GM23338 (cell line): ENCODE data around the gene IFNA17. TPM values are rescaled to one million over a fixed set of nuclear protein-coding genes. Genes with fewer than 3 reads are reported as not detected.
"Not testable (repeated sequence)": the region's sequence is repeated elsewhere in the genome, so short reads cannot be mapped to it uniquely, and the experiment has no call there.

ENCODE experiments used
- ATAC-seq: fragments of 200-7000 bp; cut with Tn5 transposase; 3 replicates; pipeline ENCODE4 v1.9.1; 2020
- DNase-seq: peaks from one replicate; pipeline ENCODE4 v3.0.0-alpha.2; 2015; ENCODE audit warnings: low spot score
- H2AFZ ChIP-seq: fragments of 200-600 bp; sonication (generic); 2 replicates; pipeline ENCODE4 v1.8.0; 2016; ENCODE audit warnings: antibody characterized with exemption, mild to moderate bottlenecking, moderate library complexity
- H3F3A ChIP-seq: fragments of 200-600 bp; sonication (generic); replicated peaks from 2 replicates; pipeline ENCODE4 v1.8.0; 2017; ENCODE audit warnings: antibody characterized with exemption, mixed run types, low read depth
- H3K27ac ChIP-seq: fragments of 200-600 bp; sonication (generic); 2 replicates; pipeline ENCODE4 v1.6.1; 2016; ENCODE audit warnings: low read depth
- H3K27me3 ChIP-seq: fragments of 200-600 bp; sonication (generic); 2 replicates; pipeline ENCODE4 v1.8.0; 2016; ENCODE audit warnings: mild to moderate bottlenecking, mixed run types, moderate library complexity; ENCODE audit not compliant: insufficient read depth
- H3K36me3 ChIP-seq: fragments of 200-600 bp; sonication (generic); 2 replicates; pipeline ENCODE4 v1.8.0; 2016; ENCODE audit warnings: mild to moderate bottlenecking; ENCODE audit not compliant: insufficient read depth
- H3K4me1 ChIP-seq: fragments of 200-600 bp; sonication (generic); 2 replicates; pipeline ENCODE4 v1.8.0; 2016; ENCODE audit warnings: mild to moderate bottlenecking, moderate library complexity; ENCODE audit not compliant: insufficient read depth
- H3K4me2 ChIP-seq: fragments of 200-600 bp; sonication (generic); 2 replicates; pipeline ENCODE4 v1.7.1; 2017; ENCODE audit warnings: mixed run types
- H3K4me3 ChIP-seq: fragments of 200-600 bp; sonication (generic); 2 replicates; pipeline ENCODE4 v1.6.1; 2016; ENCODE audit warnings: mixed run types
- H3K79me2 ChIP-seq: fragments of 200-600 bp; sonication (generic); replicated peaks from 2 replicates; pipeline ENCODE4 v1.8.0; 2017; ENCODE audit warnings: mild to moderate bottlenecking; ENCODE audit not compliant: insufficient read depth
- H3K9me2 ChIP-seq: fragments of 200-600 bp; sonication (generic); 2 replicates; pipeline ENCODE4 v1.8.0; 2017; ENCODE audit not compliant: insufficient read depth
- H4K20me1 ChIP-seq: fragments of 200-600 bp; sonication (generic); replicated peaks from 2 replicates; pipeline ENCODE4 v1.8.0; 2017; ENCODE audit warnings: mild to moderate bottlenecking; ENCODE audit not compliant: insufficient read depth
- H3K27ac Mint-ChIP-seq: 2 replicates; pipeline ENCODE4 v1.8.0; 2020; ENCODE audit warnings: inconsistent platforms, mild to moderate bottlenecking, moderate library complexity, mixed read lengths
- H3K27me3 Mint-ChIP-seq: 3 replicates; pipeline ENCODE4 v1.8.0; 2022; ENCODE audit warnings: low read depth, mild to moderate bottlenecking, moderate library complexity, mixed read lengths, inconsistent platforms; ENCODE audit not compliant: insufficient read depth, poor library complexity
- H3K36me3 Mint-ChIP-seq: 3 replicates; pipeline ENCODE4 v1.8.0; 2021; ENCODE audit warnings: low read depth, mild to moderate bottlenecking, inconsistent platforms, moderate library complexity, mixed read lengths
- H3K4me1 Mint-ChIP-seq: 3 replicates; pipeline ENCODE4 v1.8.0; 2020; ENCODE audit warnings: mild to moderate bottlenecking, inconsistent platforms, mixed read lengths
- H3K4me3 Mint-ChIP-seq: 3 replicates; pipeline ENCODE4 v1.8.0; 2021; ENCODE audit warnings: moderate library complexity, mild to moderate bottlenecking, inconsistent platforms, mixed read lengths
- H3K9me3 Mint-ChIP-seq: 3 replicates; pipeline ENCODE4 v1.8.0; 2020; ENCODE audit warnings: moderate library complexity, mild to moderate bottlenecking, inconsistent platforms, mixed read lengths
- EZH2 ChIP-seq: fragments of 200-600 bp; sonication (generic); IDR thresholded peaks from one replicate; pipeline ENCODE4 v1.8.0; 2017; ENCODE audit warnings: antibody characterized with exemption, mild to moderate bottlenecking, low read depth; ENCODE audit not compliant: unreplicated experiment
- EZH2phosphoT487 ChIP-seq: fragments of 200-600 bp; sonication (generic); IDR thresholded peaks from one replicate; pipeline ENCODE4 v1.8.1; 2018; ENCODE audit warnings: antibody characterized with exemption; ENCODE audit not compliant: unreplicated experiment
- NANOG ChIP-seq: IDR thresholded peaks from 2 replicates; pipeline ENCODE4 v1.6.1; 2016; ENCODE audit warnings: antibody characterized with exemption, borderline replicate concordance
- POLR2AphosphoS5 ChIP-seq: IDR thresholded peaks from 2 replicates; pipeline ENCODE4 v1.6.1; 2016; ENCODE audit warnings: antibody characterized with exemption, low read depth
- ZNF331 ChIP-seq: fragments of 250-450 bp; sonication (Bioruptor Pico); IDR thresholded peaks from 2 replicates; pipeline ENCODE4 v1.5.0; 2020; ENCODE audit warnings: low read depth, mild to moderate bottlenecking, moderate library complexity
- polyA plus RNA-seq: library from polyadenylated mRNA; unstranded; fragments of >200 nt; fragmentation: Nextera tagmentation; extraction: Ambion mirVana; gene quantifications from 2 replicates; pipeline ENCODE4 v1.2.1, GENCODE V29; 2016
- total RNA-seq: library from RNA; depleted of rRNA; stranded (reverse); fragments of >200 nt; shearing (Covaris generic); gene quantifications from 2 replicates; pipeline ENCODE4 v1.2.3, GENCODE V29; 2014
- TF ChIP-seq, protein P1 (sequence below): IDR thresholded peaks from 2 replicates; pipeline ENCODE4 v1.6.1; 2016; ENCODE audit warnings: antibody characterized with exemption
- TF ChIP-seq, protein P2 (sequence below): fragments of 250-450 bp; sonication (Bioruptor Pico); IDR thresholded peaks from 2 replicates; pipeline ENCODE4 v1.5.0; 2020; ENCODE audit warnings: mild to moderate bottlenecking, moderate library complexity

Gene IFNA17
- total and polyA plus RNA-seq, 2 experiments from 2014 or later, result not detected

DNA sequence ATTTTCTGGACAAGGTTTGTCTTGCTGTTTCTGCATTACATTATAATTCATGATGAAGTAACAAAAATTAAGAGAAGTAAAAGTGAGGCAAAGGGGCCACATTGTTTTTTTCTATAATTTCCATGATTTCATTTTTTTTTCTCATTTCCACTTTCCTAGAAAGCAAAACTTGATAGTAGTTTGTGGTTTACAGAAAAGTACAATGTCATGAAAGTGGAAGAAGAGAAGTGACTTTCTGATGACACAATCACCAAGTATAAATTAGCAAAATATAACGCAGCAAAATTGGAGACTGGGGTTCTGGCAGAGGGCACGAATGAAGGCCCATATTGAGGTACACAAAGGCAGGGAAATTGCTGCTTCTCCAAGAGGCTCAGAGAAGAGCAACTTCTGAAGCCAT lies 16.8 kb upstream of the IFNA17 start:
- H3K9me2 ChIP-seq, result no peaks in the 10 kb centered on the region
- Mint-ChIP-seq H3K36me3 (no peaks in the 10 kb centered on the region), H3K27me3 (no peaks in the 10 kb centered on the region), H3K4me1 (no peaks in the 10 kb centered on the region; the same call in 2 of the 3 replicates), H3K9me3 (no peaks in the 10 kb centered on the region), H3K27ac (no peak overlapping the region), H3K4me3 (no peak overlapping the region)
- no peaks in the 10 kb centered on the region for H3K79me2 ChIP-seq
- TF ChIP-seq POLR2AphosphoS5, result no peak
- H3K4me2 ChIP-seq, result no peak overlapping the region
- H3F3A ChIP-seq, result no peaks in the 10 kb centered on the region
- H2AFZ ChIP-seq, result no peak overlapping the region
- ATAC-seq (no peak), DNase-seq (no peak)
- H3K4me3 ChIP-seq, result no peak overlapping the region
- H3K27me3 ChIP-seq, result no peaks in the 10 kb centered on the region
- H3K36me3 ChIP-seq, result no peaks in the 10 kb centered on the region
- H3K4me1 ChIP-seq, result no peaks in the 10 kb centered on the region
- no peak overlapping the region for H3K27ac ChIP-seq
- no peaks in the 10 kb centered on the region for H4K20me1 ChIP-seq

DNA sequence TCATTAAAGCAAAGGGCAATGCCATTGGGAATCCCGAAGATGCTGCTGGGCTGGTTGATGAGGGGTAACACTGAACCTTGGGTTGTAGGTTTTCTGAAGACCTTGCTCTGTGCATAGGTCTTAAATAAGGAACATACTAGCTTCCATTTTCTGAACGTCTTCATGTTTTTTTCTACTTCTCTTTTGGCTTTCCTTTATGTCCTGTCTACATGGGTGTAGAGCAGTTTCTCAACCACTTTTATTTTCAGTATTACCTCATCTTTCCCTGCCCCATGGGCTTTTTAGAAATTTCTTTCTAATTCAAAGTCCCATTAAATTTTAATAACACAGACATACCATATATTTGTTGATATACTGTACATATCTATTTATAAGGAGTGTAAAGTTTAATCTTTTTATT lies 11.9 kb upstream of the IFNA17 start, which contains the start of gene IFNA14:
TSS of gene IFNA14 (minus strand) at position 95 of the 400 bp plus-strand sequence. CDS start at position 25, 70 bp downstream.
- Mint-ChIP-seq H3K4me3 (no peak within 1 kb of the TSS), H3K27me3 (no peaks in the 10 kb centered on the region), H3K36me3 (no peaks in the 10 kb centered on the region), H3K4me1 (no peaks in the 10 kb centered on the region; the same call in 2 of the 3 replicates), H3K27ac (no peak within 1 kb of the TSS), H3K9me3 (no peaks in the 10 kb centered on the region)
- Histone ChIP-seq H3K4me2 (no peak within 1 kb of the TSS), H3F3A (no peaks in the 10 kb centered on the region), H3K79me2 (no peaks in the 10 kb centered on the region), H3K27me3 (no peaks in the 10 kb centered on the region), H3K27ac (no peak within 1 kb of the TSS), H3K4me3 (no peak within 1 kb of the TSS), H3K9me2 (no peaks in the 10 kb centered on the region), H3K4me1 (no peaks in the 10 kb centered on the region), H4K20me1 (no peaks in the 10 kb centered on the region), H2AFZ (no peak within 1 kb of the TSS), H3K36me3 (no peaks in the 10 kb centered on the region)
- TF ChIP-seq NANOG, result no peak
- no peak for TF ChIP-seq EZH2phosphoT487
- TF ChIP-seq ZNF331, result no peak
- TF ChIP-seq, protein P1, sequence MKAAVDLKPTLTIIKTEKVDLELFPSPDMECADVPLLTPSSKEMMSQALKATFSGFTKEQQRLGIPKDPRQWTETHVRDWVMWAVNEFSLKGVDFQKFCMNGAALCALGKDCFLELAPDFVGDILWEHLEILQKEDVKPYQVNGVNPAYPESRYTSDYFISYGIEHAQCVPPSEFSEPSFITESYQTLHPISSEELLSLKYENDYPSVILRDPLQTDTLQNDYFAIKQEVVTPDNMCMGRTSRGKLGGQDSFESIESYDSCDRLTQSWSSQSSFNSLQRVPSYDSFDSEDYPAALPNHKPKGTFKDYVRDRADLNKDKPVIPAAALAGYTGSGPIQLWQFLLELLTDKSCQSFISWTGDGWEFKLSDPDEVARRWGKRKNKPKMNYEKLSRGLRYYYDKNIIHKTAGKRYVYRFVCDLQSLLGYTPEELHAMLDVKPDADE, result no peak
- TF ChIP-seq, protein P2, sequence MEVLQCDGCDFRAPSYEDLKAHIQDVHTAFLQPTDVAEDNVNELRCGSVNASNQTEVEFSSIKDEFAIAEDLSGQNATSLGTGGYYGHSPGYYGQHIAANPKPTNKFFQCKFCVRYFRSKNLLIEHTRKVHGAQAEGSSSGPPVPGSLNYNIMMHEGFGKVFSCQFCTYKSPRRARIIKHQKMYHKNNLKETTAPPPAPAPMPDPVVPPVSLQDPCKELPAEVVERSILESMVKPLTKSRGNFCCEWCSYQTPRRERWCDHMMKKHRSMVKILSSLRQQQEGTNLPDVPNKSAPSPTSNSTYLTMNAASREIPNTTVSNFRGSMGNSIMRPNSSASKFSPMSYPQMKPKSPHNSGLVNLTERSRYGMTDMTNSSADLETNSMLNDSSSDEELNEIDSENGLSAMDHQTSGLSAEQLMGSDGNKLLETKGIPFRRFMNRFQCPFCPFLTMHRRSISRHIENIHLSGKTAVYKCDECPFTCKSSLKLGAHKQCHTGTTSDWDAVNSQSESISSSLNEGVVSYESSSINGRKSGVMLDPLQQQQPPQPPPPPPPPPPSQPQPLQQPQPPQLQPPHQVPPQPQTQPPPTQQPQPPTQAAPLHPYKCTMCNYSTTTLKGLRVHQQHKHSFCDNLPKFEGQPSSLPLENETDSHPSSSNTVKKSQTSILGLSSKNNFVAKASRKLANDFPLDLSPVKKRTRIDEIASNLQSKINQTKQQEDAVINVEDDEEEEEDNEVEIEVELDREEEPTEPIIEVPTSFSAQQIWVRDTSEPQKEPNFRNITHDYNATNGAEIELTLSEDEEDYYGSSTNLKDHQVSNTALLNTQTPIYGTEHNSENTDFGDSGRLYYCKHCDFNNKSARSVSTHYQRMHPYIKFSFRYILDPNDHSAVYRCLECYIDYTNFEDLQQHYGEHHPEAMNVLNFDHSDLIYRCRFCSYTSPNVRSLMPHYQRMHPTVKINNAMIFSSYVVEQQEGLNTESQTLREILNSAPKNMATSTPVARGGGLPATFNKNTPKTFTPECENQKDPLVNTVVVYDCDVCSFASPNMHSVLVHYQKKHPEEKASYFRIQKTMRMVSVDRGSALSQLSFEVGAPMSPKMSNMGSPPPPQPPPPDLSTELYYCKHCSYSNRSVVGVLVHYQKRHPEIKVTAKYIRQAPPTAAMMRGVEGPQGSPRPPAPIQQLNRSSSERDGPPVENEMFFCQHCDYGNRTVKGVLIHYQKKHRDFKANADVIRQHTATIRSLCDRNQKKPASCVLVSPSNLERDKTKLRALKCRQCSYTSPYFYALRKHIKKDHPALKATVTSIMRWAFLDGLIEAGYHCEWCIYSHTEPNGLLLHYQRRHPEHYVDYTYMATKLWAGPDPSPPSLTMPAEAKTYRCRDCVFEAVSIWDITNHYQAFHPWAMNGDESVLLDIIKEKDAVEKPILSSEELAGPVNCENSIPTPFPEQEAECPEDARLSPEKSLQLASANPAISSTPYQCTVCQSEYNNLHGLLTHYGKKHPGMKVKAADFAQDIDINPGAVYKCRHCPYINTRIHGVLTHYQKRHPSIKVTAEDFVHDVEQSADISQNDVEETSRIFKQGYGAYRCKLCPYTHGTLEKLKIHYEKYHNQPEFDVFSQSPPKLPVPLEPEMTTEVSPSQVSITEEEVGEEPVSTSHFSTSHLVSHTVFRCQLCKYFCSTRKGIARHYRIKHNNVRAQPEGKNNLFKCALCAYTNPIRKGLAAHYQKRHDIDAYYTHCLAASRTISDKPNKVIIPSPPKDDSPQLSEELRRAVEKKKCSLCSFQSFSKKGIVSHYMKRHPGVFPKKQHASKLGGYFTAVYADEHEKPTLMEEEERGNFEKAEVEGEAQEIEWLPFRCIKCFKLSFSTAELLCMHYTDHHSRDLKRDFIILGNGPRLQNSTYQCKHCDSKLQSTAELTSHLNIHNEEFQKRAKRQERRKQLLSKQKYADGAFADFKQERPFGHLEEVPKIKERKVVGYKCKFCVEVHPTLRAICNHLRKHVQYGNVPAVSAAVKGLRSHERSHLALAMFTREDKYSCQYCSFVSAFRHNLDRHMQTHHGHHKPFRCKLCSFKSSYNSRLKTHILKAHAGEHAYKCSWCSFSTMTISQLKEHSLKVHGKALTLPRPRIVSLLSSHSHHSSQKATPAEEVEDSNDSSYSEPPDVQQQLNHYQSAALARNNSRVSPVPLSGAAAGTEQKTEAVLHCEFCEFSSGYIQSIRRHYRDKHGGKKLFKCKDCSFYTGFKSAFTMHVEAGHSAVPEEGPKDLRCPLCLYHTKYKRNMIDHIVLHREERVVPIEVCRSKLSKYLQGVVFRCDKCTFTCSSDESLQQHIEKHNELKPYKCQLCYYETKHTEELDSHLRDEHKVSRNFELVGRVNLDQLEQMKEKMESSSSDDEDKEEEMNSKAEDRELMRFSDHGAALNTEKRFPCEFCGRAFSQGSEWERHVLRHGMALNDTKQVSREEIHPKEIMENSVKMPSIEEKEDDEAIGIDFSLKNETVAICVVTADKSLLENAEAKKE, result no peak
- TF ChIP-seq EZH2, result no peak
- DNase-seq (no peak), ATAC-seq (no peak)

DNA sequence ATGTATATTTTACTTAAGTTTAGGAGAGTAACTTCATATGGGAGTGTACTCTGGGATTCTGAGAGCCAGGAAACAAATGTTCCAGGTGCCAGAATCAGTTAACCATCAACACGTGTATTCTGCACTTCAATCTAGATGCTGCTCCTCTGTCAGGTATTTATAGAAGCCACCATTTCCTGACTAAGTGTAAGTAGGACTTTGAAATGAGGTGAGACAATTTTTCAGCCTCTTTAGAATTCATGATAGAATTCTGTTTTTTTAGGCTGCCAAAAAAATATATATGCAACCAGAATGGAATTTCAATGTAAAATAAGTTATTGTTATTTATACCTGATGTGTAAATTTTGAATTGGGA lies 8.3 kb upstream of the IFNA17 start:
- not testable (repeated sequence) for H3K4me3 ChIP-seq, H3K4me2 ChIP-seq, H3K27ac ChIP-seq, H2AFZ ChIP-seq, H3K9me3 Mint-ChIP-seq, H3K4me1 ChIP-seq, DNase-seq, H3K27ac Mint-ChIP-seq, H3K36me3 ChIP-seq, H3K9me2 ChIP-seq, H3K79me2 ChIP-seq, H3K27me3 ChIP-seq, H3F3A ChIP-seq, ATAC-seq, H3K4me1 Mint-ChIP-seq, H4K20me1 ChIP-seq, H3K27me3 Mint-ChIP-seq, H3K4me3 Mint-ChIP-seq, H3K36me3 Mint-ChIP-seq
